ENCODE measurements around the gene TMEM200A. TPM values are rescaled to one million over a fixed set of nuclear protein-coding genes. Genes with fewer than 3 reads are reported as not detected.

TMEM200A gene
- polyA plus RNA-seq (2013): 3.3 TPM

GRCh38 chr6:130365166-130366106 lies at the start of gene TMEM200A:
Gene TMEM200A, plus strand, starts transcription at chr6:130366017. Its CDS starts 74,406 bp downstream, at chr6:130440423.
- H3K27me3 ChIP-seq (replicated peaks in 2 of 5; ENCODE audit: control insufficient read depth in 4 of 5, insufficient read depth in 5 of 5, low read length in 4 of 5): peaks cover 0 to 13% (median 0%) of the 10 kb centered on the region in 5 experiments
- CTCF ChIA-PET: interaction anchor here (0.7 to 2.2 kb wide), 13 partner anchors 10 to 426 kb away, joined by 3 to 9 read pairs (median 3); no protein-coding TSS in a partner anchor
- DNase-seq: peak; percentile 30 to 60 (median 59)

GRCh38 chr6:130320908-130321307 lies 44.9 kb upstream of the TMEM200A start:
- CTCF ChIA-PET: interaction anchor here (0.8 to 2.7 kb wide), 11 partner anchors 8 to 522 kb away, joined by 3 to 26 read pairs (median 5); no protein-coding TSS in a partner anchor
- Histone ChIP-seq H3K4me3 (ENCODE audit: control insufficient read depth in 1 of 7, extremely low read depth in 1 of 7, insufficient read depth in 4 of 7, low read depth in 2 of 7, low read length in 6 of 7) (no peak overlapping the region), H3K4me1 (ENCODE audit: control extremely low read depth in 1 of 4, control insufficient read depth in 4 of 4, insufficient read depth in 4 of 4, low read length in 3 of 4) (peaks cover 0 to 5% (median 1%) of the 10 kb centered on the region in 4 experiments), H3K27ac (ENCODE audit: insufficient read depth in 1 of 2, low read depth in 1 of 2, low read length in 2 of 2, poor library complexity in 1 of 2, severe bottlenecking in 2 of 2) (no peak overlapping the region), H3K27me3 (replicated peaks in 2 of 5; ENCODE audit: control insufficient read depth in 4 of 5, insufficient read depth in 5 of 5, low read length in 4 of 5) (no peaks in the 10 kb centered on the region), H3K36me3 (ENCODE audit: control insufficient read depth in 4 of 4, insufficient read depth in 4 of 4, low read length in 3 of 4) (no peaks in the 10 kb centered on the region), H3K9me3 (ENCODE audit: control extremely low read depth in 1 of 5, control insufficient read depth in 4 of 5, insufficient read depth in 2 of 5, low read depth in 1 of 5, low read length in 4 of 5) (no peaks in the 10 kb centered on the region)
- WGBS (ENCODE audit: insufficient coverage): 100% methylated on average over 1 of the region's 2 CpGs
- no peak for DNase-seq
- POLR2A ChIA-PET: no interaction called here

More at GRCh38 chr6:130365166-130366106, at the start of gene TMEM200A:
- Histone ChIP-seq H3K36me3 (ENCODE audit: control insufficient read depth in 4 of 4, insufficient read depth in 4 of 4, low read length in 3 of 4) (no peaks in the 10 kb centered on the region), H3K4me1 (ENCODE audit: control extremely low read depth in 1 of 4, control insufficient read depth in 4 of 4, insufficient read depth in 4 of 4, low read length in 3 of 4) (peaks cover 0 to 27% (median 19%) of the 10 kb centered on the region in 4 experiments), H3K4me3 (ENCODE audit: control insufficient read depth in 1 of 7, extremely low read depth in 1 of 7, insufficient read depth in 4 of 7, low read depth in 2 of 7, low read length in 6 of 7) (peak within 1 kb of the TSS; percentile 48 to 91 (median 81)), H3K9me3 (ENCODE audit: control extremely low read depth in 1 of 5, control insufficient read depth in 4 of 5, insufficient read depth in 2 of 5, low read depth in 1 of 5, low read length in 4 of 5) (peaks cover 0 to under 1% (median 0%) of the 10 kb centered on the region in 5 experiments), H3K27ac (ENCODE audit: insufficient read depth in 1 of 2, low read depth in 1 of 2, low read length in 2 of 2, poor library complexity in 1 of 2, severe bottlenecking in 2 of 2) (no peak within 1 kb of the TSS)
- POLR2A ChIA-PET: interaction anchor here (1.0 kb wide), 1 partner anchor 148 kb away, joined by 3 read pairs; no protein-coding TSS in a partner anchor
- under 1% methylated on average over 77 of the region's 84 CpGs for WGBS (ENCODE audit: insufficient coverage)

GRCh38 chr6:130322673-130323268 lies 43.0 kb upstream of the TMEM200A start:
- Histone ChIP-seq H3K27me3 (replicated peaks in 2 of 5; ENCODE audit: control insufficient read depth in 4 of 5, insufficient read depth in 5 of 5, low read length in 4 of 5) (no peaks in the 10 kb centered on the region), H3K9me3 (ENCODE audit: control extremely low read depth in 1 of 5, control insufficient read depth in 4 of 5, insufficient read depth in 2 of 5, low read depth in 1 of 5, low read length in 4 of 5) (no peaks in the 10 kb centered on the region), H3K36me3 (ENCODE audit: control insufficient read depth in 4 of 4, insufficient read depth in 4 of 4, low read length in 3 of 4) (no peaks in the 10 kb centered on the region), H3K4me3 (ENCODE audit: control insufficient read depth in 1 of 7, extremely low read depth in 1 of 7, insufficient read depth in 4 of 7, low read depth in 2 of 7, low read length in 6 of 7) (no peak overlapping the region), H3K4me1 (ENCODE audit: control extremely low read depth in 1 of 4, control insufficient read depth in 4 of 4, insufficient read depth in 4 of 4, low read length in 3 of 4) (peaks cover 0 to 5% (median 1%) of the 10 kb centered on the region in 4 experiments), H3K27ac (ENCODE audit: insufficient read depth in 1 of 2, low read depth in 1 of 2, low read length in 2 of 2, poor library complexity in 1 of 2, severe bottlenecking in 2 of 2) (no peak overlapping the region)
- DNase-seq: peak; percentile 62 to 84 (median 79)
- WGBS (ENCODE audit: insufficient coverage): no CpG with 5 or more reads among the region's 3 CpGs
- ChIA-PET CTCF (interaction anchor here (0.6 to 2.7 kb wide), 11 partner anchors 10 to 520 kb away, joined by 3 to 26 read pairs (median 3); no protein-coding TSS in a partner anchor), POLR2A (interaction anchor here (0.6 kb wide), 1 partner anchor 20 kb away, joined by 3 read pairs; no protein-coding TSS in a partner anchor)

- H3K9me3 ChIP-seq (ENCODE audit: control extremely low read depth in 1 of 5, control insufficient read depth in 4 of 5, insufficient read depth in 2 of 5, low read depth in 1 of 5, low read length in 4 of 5): no peaks in the 10 kb centered on the region
- H3K27me3 ChIP-seq (replicated peaks in 2 of 5; ENCODE audit: control insufficient read depth in 4 of 5, insufficient read depth in 5 of 5, low read length in 4 of 5): no peaks in the 10 kb centered on the region
- H3K4me3 ChIP-seq (ENCODE audit: control insufficient read depth in 1 of 7, extremely low read depth in 1 of 7, insufficient read depth in 4 of 7, low read depth in 2 of 7, low read length in 6 of 7): no peak overlapping the region
- no peaks in the 10 kb centered on the region for H3K36me3 ChIP-seq (ENCODE audit: control insufficient read depth in 4 of 4, insufficient read depth in 4 of 4, low read length in 3 of 4)
- DNase-seq: no peak
- peaks cover 0 to 5% (median 1%) of the 10 kb centered on the region in 4 experiments for H3K4me1 ChIP-seq (ENCODE audit: control extremely low read depth in 1 of 4, control insufficient read depth in 4 of 4, insufficient read depth in 4 of 4, low read length in 3 of 4)
- WGBS (ENCODE audit: insufficient coverage): no CpG with 5 or more reads among the region's 4 CpGs
- POLR2A ChIA-PET: no interaction called here
- H3K27ac ChIP-seq (ENCODE audit: insufficient read depth in 1 of 2, low read depth in 1 of 2, low read length in 2 of 2, poor library complexity in 1 of 2, severe bottlenecking in 2 of 2): no peak overlapping the region
- CTCF ChIA-PET: interaction anchor here (0.6 to 1.9 kb wide), 10 partner anchors 11 to 547 kb away, joined by 3 to 8 read pairs (median 4); no protein-coding TSS in a partner anchor
Measured at GRCh38 chr6:130324657-130325056, 41.2 kb upstream of the TMEM200A start.

- CTCF ChIA-PET: interaction anchor here (1.0 to 2.9 kb wide), 4 partner anchors 9 to 519 kb away, joined by 3 to 10 read pairs (median 4); no protein-coding TSS in a partner anchor
Measured at GRCh38 chr6:130326496-130326895, 39.3 kb upstream of the TMEM200A start.

GRCh38 chr6:130337534-130337933 lies 28.3 kb upstream of the TMEM200A start:
- DNase-seq: no peak
- H3K4me3 ChIP-seq (ENCODE audit: control insufficient read depth in 1 of 7, extremely low read depth in 1 of 7, insufficient read depth in 4 of 7, low read depth in 2 of 7, low read length in 6 of 7): no peak overlapping the region
- H3K4me1 ChIP-seq (ENCODE audit: control extremely low read depth in 1 of 4, control insufficient read depth in 4 of 4, insufficient read depth in 4 of 4, low read length in 3 of 4): no peaks in the 10 kb centered on the region
- WGBS (ENCODE audit: insufficient coverage): 89% methylated on average over 3 of the region's 3 CpGs
- POLR2A ChIA-PET: no interaction called here
- CTCF ChIA-PET: no interaction called here
- peaks cover 0 to 4% (median 2%) of the 10 kb centered on the region in 5 experiments for H3K9me3 ChIP-seq (ENCODE audit: control extremely low read depth in 1 of 5, control insufficient read depth in 4 of 5, insufficient read depth in 2 of 5, low read depth in 1 of 5, low read length in 4 of 5)
- no peaks in the 10 kb centered on the region for H3K36me3 ChIP-seq (ENCODE audit: control insufficient read depth in 4 of 4, insufficient read depth in 4 of 4, low read length in 3 of 4)
- H3K27ac ChIP-seq (ENCODE audit: insufficient read depth in 1 of 2, low read depth in 1 of 2, low read length in 2 of 2, poor library complexity in 1 of 2, severe bottlenecking in 2 of 2): no peak overlapping the region
- no peaks in the 10 kb centered on the region for H3K27me3 ChIP-seq (replicated peaks in 2 of 5; ENCODE audit: control insufficient read depth in 4 of 5, insufficient read depth in 5 of 5, low read length in 4 of 5)

More at GRCh38 chr6:130326496-130326895, 39.3 kb upstream of the TMEM200A start:
- POLR2A ChIA-PET: no interaction called here
- H3K4me3 ChIP-seq (ENCODE audit: control insufficient read depth in 1 of 7, extremely low read depth in 1 of 7, insufficient read depth in 4 of 7, low read depth in 2 of 7, low read length in 6 of 7): no peak overlapping the region
- DNase-seq: no peak
- H3K27me3 ChIP-seq (replicated peaks in 2 of 5; ENCODE audit: control insufficient read depth in 4 of 5, insufficient read depth in 5 of 5, low read length in 4 of 5): no peaks in the 10 kb centered on the region
- no peaks in the 10 kb centered on the region for H3K9me3 ChIP-seq (ENCODE audit: control extremely low read depth in 1 of 5, control insufficient read depth in 4 of 5, insufficient read depth in 2 of 5, low read depth in 1 of 5, low read length in 4 of 5)
- 100% methylated on average over 2 of the region's 3 CpGs for WGBS (ENCODE audit: insufficient coverage)
- peaks cover 0 to 5% (median 1%) of the 10 kb centered on the region in 4 experiments for H3K4me1 ChIP-seq (ENCODE audit: control extremely low read depth in 1 of 4, control insufficient read depth in 4 of 4, insufficient read depth in 4 of 4, low read length in 3 of 4)
- H3K27ac ChIP-seq (ENCODE audit: insufficient read depth in 1 of 2, low read depth in 1 of 2, low read length in 2 of 2, poor library complexity in 1 of 2, severe bottlenecking in 2 of 2): no peak overlapping the region
- no peaks in the 10 kb centered on the region for H3K36me3 ChIP-seq (ENCODE audit: control insufficient read depth in 4 of 4, insufficient read depth in 4 of 4, low read length in 3 of 4)

Measured in common myeloid progenitor, CD34-positive (primary cell).